Mesenchymal stem cell (in vitro differentiated cells and primary cell): ENCODE measurements around the gene SARS2.

Experiments used
- DNase-seq: peaks from one replicate; pipeline ENCODE4 v3.0.0-alpha.2; 2013
- H2AFZ ChIP-seq: one replicate; pipeline ENCODE4 v1.6.1; 2013; ENCODE audit warnings: low read depth, mild to moderate bottlenecking, control low read depth, inconsistent platforms, low read length, moderate library complexity
- H2AK5ac ChIP-seq: 2 replicates; pipeline ENCODE4 v1.6.1; 2013; ENCODE audit warnings: low read length, moderate library complexity, mild to moderate bottlenecking, inconsistent platforms; ENCODE audit not compliant: severe bottlenecking
- H2BK120ac ChIP-seq: one replicate; pipeline ENCODE4 v1.6.1; 2013; ENCODE audit warnings: low read depth, mild to moderate bottlenecking, inconsistent platforms, low read length, moderate library complexity
- H2BK12ac ChIP-seq, 2 experiments: one replicate each; pipeline ENCODE4 v1.6.1; 2013; ENCODE audit warnings: inconsistent platforms in 2 of 2, low read length in 2 of 2, mild to moderate bottlenecking in 2 of 2, moderate library complexity in 2 of 2, control low read depth in 1 of 2
- H2BK15ac ChIP-seq: one replicate; pipeline ENCODE4 v1.6.1; 2013; ENCODE audit warnings: mild to moderate bottlenecking, low read depth, inconsistent platforms; ENCODE audit not compliant: poor library complexity, severe bottlenecking
- H2BK5ac ChIP-seq: 2 replicates; pipeline ENCODE4 v1.6.1; 2013; ENCODE audit warnings: low read depth, mild to moderate bottlenecking, low read length, control low read depth, inconsistent platforms; ENCODE audit not compliant: poor library complexity, severe bottlenecking
- H3K14ac ChIP-seq, 2 experiments: one replicate each; pipeline ENCODE4 v1.6.1; 2013; ENCODE audit warnings: inconsistent platforms in 2 of 2, low read length in 2 of 2, control low read depth in 1 of 2, mild to moderate bottlenecking in 1 of 2, moderate library complexity in 1 of 2
- H3K18ac ChIP-seq, 2 experiments: one replicate each; pipeline ENCODE4 v1.6.1; 2013; ENCODE audit warnings: inconsistent platforms in 2 of 2, low read length in 2 of 2, control low read depth in 1 of 2, low read depth in 1 of 2, mild to moderate bottlenecking in 1 of 2
- H3K23ac ChIP-seq, 2 experiments: one replicate each; pipeline ENCODE4 v1.6.1; 2013; ENCODE audit warnings: inconsistent platforms in 2 of 2, low read length in 2 of 2, mild to moderate bottlenecking in 2 of 2, moderate library complexity in 2 of 2, control low read depth in 1 of 2
- H3K27ac ChIP-seq: 2 replicates; pipeline ENCODE4 v1.5.1; 2013; ENCODE audit warnings: mild to moderate bottlenecking, moderate library complexity, low read length, control low read depth, inconsistent platforms; ENCODE audit not compliant: poor library complexity, severe bottlenecking
- H3K27me3 ChIP-seq, 2 experiments: 2 replicates each; pipeline versions ENCODE4 v1.6.1 to v1.7.0; 2013; ENCODE audit warnings: low read length in 2 of 2, mild to moderate bottlenecking in 2 of 2, moderate library complexity in 2 of 2, control low read depth in 1 of 2, inconsistent platforms in 1 of 2; ENCODE audit not compliant: control insufficient read depth in 1 of 2, insufficient read depth in 1 of 2
- H3K36me3 ChIP-seq, 2 experiments: 2 replicates each; pipeline versions ENCODE4 v1.6.1 to v1.7.0; 2013; ENCODE audit warnings: low read length in 2 of 2, control low read depth in 1 of 2, inconsistent platforms in 1 of 2, low read depth in 1 of 2, mild to moderate bottlenecking in 1 of 2; ENCODE audit not compliant: insufficient read depth in 2 of 2, control insufficient read depth in 1 of 2
- H3K4ac ChIP-seq, 2 experiments: one replicate each; pipeline ENCODE4 v1.6.1; 2013; ENCODE audit warnings: inconsistent platforms in 2 of 2, low read length in 2 of 2, mild to moderate bottlenecking in 2 of 2, moderate library complexity in 2 of 2, control low read depth in 1 of 2, low read depth in 1 of 2
- H3K4me1 ChIP-seq: 2 replicates; pipeline ENCODE4 v1.6.1; 2013; ENCODE audit warnings: low read depth, low read length, control low read depth; ENCODE audit not compliant: control insufficient read depth, insufficient read depth
- H3K4me2 ChIP-seq: 2 replicates; pipeline ENCODE4 v1.6.1; 2013; ENCODE audit warnings: low read length, mild to moderate bottlenecking, inconsistent platforms; ENCODE audit not compliant: poor library complexity, severe bottlenecking
- H3K4me3 ChIP-seq, 2 experiments: 2 replicates each; pipeline versions ENCODE4 v1.5.1 to v1.7.0; 2013; ENCODE audit warnings: low read length in 2 of 2, mild to moderate bottlenecking in 2 of 2, control low read depth in 1 of 2, low read depth in 1 of 2; ENCODE audit not compliant: insufficient read depth in 1 of 2
- H3K79me1 ChIP-seq: replicated peaks from 2 replicates; pipeline ENCODE4 v1.6.1; 2013; ENCODE audit warnings: mild to moderate bottlenecking, control low read depth, low read length, inconsistent platforms; ENCODE audit not compliant: poor library complexity, severe bottlenecking
- H3K9ac ChIP-seq: 2 replicates; pipeline ENCODE4 v1.7.0; 2013; ENCODE audit warnings: mild to moderate bottlenecking, low read length, moderate library complexity
- H3K9me3 ChIP-seq: 2 replicates; pipeline ENCODE4 v1.7.0; 2013; ENCODE audit warnings: mild to moderate bottlenecking, low read length; ENCODE audit not compliant: control insufficient read depth
- H4K8ac ChIP-seq: one replicate; pipeline ENCODE4 v1.6.1; 2013; ENCODE audit warnings: inconsistent platforms, mild to moderate bottlenecking, low read length, moderate library complexity
- H4K91ac ChIP-seq: one replicate; pipeline ENCODE4 v1.6.1; 2013; ENCODE audit warnings: mild to moderate bottlenecking, low read length, inconsistent platforms
- WGBS: methylation state at CpG from one replicate; pipeline ENCODE4 v1.1.7; 2013; ENCODE audit warnings: mixed read lengths; 5-methylcytosine and 5-hydroxymethylcytosine counted together

SARS2 gene

GRCh38 chr19:38883286-38883685 is 47.3 kb downstream of the SARS2 start:
- H3K36me3 ChIP-seq, result peaks cover 35 to 45% of the 10 kb centered on the region in 2 experiments
- H2BK12ac ChIP-seq, result no peak overlapping the region
- no peaks in the 10 kb centered on the region for H3K27me3 ChIP-seq
- no peak overlapping the region for H3K4me2 ChIP-seq
- DNase-seq, result no peak
- no peak overlapping the region for H2AK5ac ChIP-seq
- no peak overlapping the region for H3K14ac ChIP-seq
- H3K23ac ChIP-seq, result no peak overlapping the region
- H4K91ac ChIP-seq, result no peak overlapping the region
- H3K9me3 ChIP-seq, result no peaks in the 10 kb centered on the region
- no peak overlapping the region for H3K18ac ChIP-seq
- H2AFZ ChIP-seq, result no peak overlapping the region
- no peak overlapping the region for H2BK120ac ChIP-seq
- peaks cover 1% of the 10 kb centered on the region for H3K79me1 ChIP-seq
- no peak overlapping the region for H3K4me3 ChIP-seq
- no peak overlapping the region for H3K9ac ChIP-seq
- no peak overlapping the region for H2BK5ac ChIP-seq
- no peak overlapping the region for H3K4ac ChIP-seq
- H4K8ac ChIP-seq, result no peak overlapping the region
- H3K4me1 ChIP-seq, result peaks cover 2% of the 10 kb centered on the region
- no peak overlapping the region for H3K27ac ChIP-seq
- WGBS, result 98% methylated on average over 9 of the region's 9 CpGs
- no peak overlapping the region for H2BK15ac ChIP-seq

GRCh38 chr19:38880882-38881609 is 49.5 kb downstream of the SARS2 start:
- no peak for DNase-seq
- Histone ChIP-seq H3K9me3 (no peaks in the 10 kb centered on the region), H3K23ac (no peak overlapping the region), H3K4me1 (peaks cover 5% of the 10 kb centered on the region), H3K4me3 (no peak overlapping the region), H3K14ac (no peak overlapping the region), H3K18ac (no peak overlapping the region), H3K4ac (no peak overlapping the region), H2AK5ac (no peak overlapping the region), H2BK5ac (no peak overlapping the region), H3K4me2 (no peak overlapping the region), H3K9ac (no peak overlapping the region), H3K79me1 (peaks cover 1% of the 10 kb centered on the region), H2BK15ac (no peak overlapping the region), H4K91ac (no peak overlapping the region), H2AFZ (no peak overlapping the region), H3K27ac (no peak overlapping the region), H2BK12ac (no peak overlapping the region), H3K27me3 (no peaks in the 10 kb centered on the region), H4K8ac (no peak overlapping the region), H2BK120ac (no peak overlapping the region), H3K36me3 (peaks cover 25 to 35% of the 10 kb centered on the region in 2 experiments)
- 96% methylated on average over 17 of the region's 19 CpGs for WGBS

DNA sequence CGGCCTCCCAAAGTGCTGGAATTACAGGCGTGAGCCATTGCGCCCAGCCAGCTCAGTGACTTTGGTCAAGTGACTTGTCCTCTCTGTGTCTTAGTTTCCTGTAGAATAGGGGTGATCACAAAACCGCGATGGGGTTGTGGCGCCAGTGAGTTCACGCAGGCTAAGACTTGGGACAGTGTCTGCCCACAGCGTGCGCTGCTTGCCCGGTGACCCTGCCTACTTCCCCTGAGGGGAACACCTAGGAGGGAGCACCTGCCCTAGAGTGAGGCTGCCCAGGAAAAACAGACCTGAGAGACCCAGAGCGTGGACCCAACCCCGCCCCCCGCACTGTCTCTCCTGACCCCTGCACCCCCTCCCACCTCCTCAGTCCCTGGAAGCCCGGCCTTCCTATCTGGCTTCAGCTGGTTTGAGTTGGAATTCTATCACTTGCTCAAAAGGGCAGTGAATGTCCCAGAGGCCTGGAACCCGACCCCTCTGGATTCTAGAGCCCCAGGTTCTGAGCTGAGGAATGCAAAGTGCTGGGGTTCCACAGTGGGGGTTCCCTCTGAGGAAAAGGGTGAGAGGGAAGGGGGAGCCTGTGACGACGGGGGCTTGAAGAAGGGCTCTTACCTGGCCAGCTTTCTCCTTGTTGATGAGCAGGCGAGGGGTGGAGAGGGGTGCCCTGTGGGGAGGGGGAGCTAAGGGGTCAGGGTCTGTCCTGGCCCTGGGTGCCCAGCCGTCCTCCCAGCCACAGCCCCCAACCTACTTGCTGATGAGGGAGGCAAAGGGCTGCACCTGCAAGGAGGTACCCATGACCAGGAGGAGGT is 50.3 kb downstream of the SARS2 start:
- peaks cover 25 to 35% of the 10 kb centered on the region in 2 experiments for H3K36me3 ChIP-seq
- H3K27me3 ChIP-seq, result no peaks in the 10 kb centered on the region
- H4K91ac ChIP-seq, result no peak overlapping the region
- no peak overlapping the region for H3K14ac ChIP-seq
- H3K79me1 ChIP-seq, result peaks cover 1% of the 10 kb centered on the region
- no peak overlapping the region for H3K9ac ChIP-seq
- no peak overlapping the region for H3K4me3 ChIP-seq
- no peak overlapping the region for H3K4me2 ChIP-seq
- 92% methylated on average over 17 of the region's 19 CpGs for WGBS
- H3K23ac ChIP-seq, result no peak overlapping the region
- no peak overlapping the region for H3K27ac ChIP-seq
- peaks cover 3% of the 10 kb centered on the region for H3K4me1 ChIP-seq
- H2BK5ac ChIP-seq, result no peak overlapping the region
- no peak overlapping the region for H3K18ac ChIP-seq
- H2BK15ac ChIP-seq, result no peak overlapping the region
- no peak for DNase-seq
- no peak overlapping the region for H2AFZ ChIP-seq
- H3K4ac ChIP-seq, result no peak overlapping the region
- no peaks in the 10 kb centered on the region for H3K9me3 ChIP-seq
- H4K8ac ChIP-seq, result no peak overlapping the region
- H2BK120ac ChIP-seq, result no peak overlapping the region
- no peak overlapping the region for H2BK12ac ChIP-seq
- no peak overlapping the region for H2AK5ac ChIP-seq

DNA sequence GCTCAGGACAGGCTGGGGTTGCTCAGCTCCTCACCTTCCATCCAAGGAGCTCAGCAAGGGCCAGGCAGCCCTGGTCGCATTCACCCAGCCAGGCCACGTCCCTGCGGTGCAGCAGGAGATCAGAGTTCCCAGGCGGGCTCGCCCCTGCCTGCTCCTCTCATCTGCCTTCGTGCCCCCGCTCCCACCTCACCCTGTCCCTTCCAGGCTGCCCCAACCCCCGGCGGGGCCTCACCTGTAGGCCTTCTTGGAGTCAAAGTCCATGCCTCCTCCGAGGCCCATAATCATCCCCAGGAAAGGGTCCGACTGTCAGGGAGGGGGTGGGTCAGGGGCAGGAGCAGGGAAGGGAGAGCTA is 51.2 kb downstream of the SARS2 start:
- Histone ChIP-seq H3K79me1 (peaks cover 1% of the 10 kb centered on the region), H2BK5ac (no peak overlapping the region), H3K14ac (no peak overlapping the region), H3K27me3 (no peaks in the 10 kb centered on the region), H2BK12ac (no peak overlapping the region), H3K36me3 (peaks cover 25 to 35% of the 10 kb centered on the region in 2 experiments), H2BK120ac (no peak overlapping the region), H3K4me3 (no peak overlapping the region), H3K4ac (no peak overlapping the region), H3K9ac (no peak overlapping the region), H3K4me1 (peaks cover 3% of the 10 kb centered on the region), H3K27ac (no peak overlapping the region), H3K23ac (no peak overlapping the region), H4K91ac (peak overlapping the region; percentile 28), H3K4me2 (no peak overlapping the region), H2AK5ac (no peak overlapping the region), H2AFZ (no peak overlapping the region), H3K18ac (no peak overlapping the region), H4K8ac (no peak overlapping the region), H3K9me3 (no peaks in the 10 kb centered on the region), H2BK15ac (no peak overlapping the region)
- 99% methylated on average over 11 of the region's 11 CpGs for WGBS
- no peak for DNase-seq
